Tibial nerve (tissue), 4 donors: ENCODE results near the gene LDB1. TPM values are rescaled to one million over a fixed set of nuclear protein-coding genes. Genes with fewer than 3 reads are reported as not detected.

Experiments
- DNase-seq, 2 donors: peaks; one replicate each; pipeline ENCODE4 v3.0.0-alpha.2; 2019; ENCODE audit warnings: low spot score in 2 of 2
- H3K27ac ChIP-seq, 4 donors: fragments of 200-600 bp; sonication (generic) in 3 of 4; one replicate each; pipeline ENCODE4 v1.5.1; 2017 to 2019; ENCODE audit warnings: mild to moderate bottlenecking in 1 of 4
- H3K27me3 ChIP-seq, 2 donors: fragments of 200-600 bp; sonication (generic) in 1 of 2; one replicate each; pipeline versions ENCODE4 v1.5.1 to v1.6.0; 2017 to 2019
- H3K36me3 ChIP-seq, 3 donors: fragments of 200-600 bp; sonication (generic); one replicate each; pipeline ENCODE4 v1.5.1; 2018 to 2019
- H3K4me1 ChIP-seq, 4 donors: fragments of 200-600 bp; sonication (generic) in 3 of 4; one replicate each; pipeline ENCODE4 v1.5.1; 2017 to 2019
- H3K4me3 ChIP-seq, 4 donors: fragments of 200-600 bp; sonication (generic) in 3 of 4; one replicate each; pipeline ENCODE4 v1.5.1; 2017 to 2019; ENCODE audit warnings: mild to moderate bottlenecking in 1 of 4, moderate library complexity in 1 of 4
- H3K9me3 ChIP-seq, 4 donors: fragments of 200-600 bp; sonication (generic) in 3 of 4; one replicate each; pipeline ENCODE4 v1.5.1; 2017 to 2019
- CTCF ChIP-seq, 5 experiments: fragments of 200-600 bp in 3 of 5; fragments of 450-650 bp in 2 of 5; sonication (generic) in 3 of 5; IDR thresholded peaks; one replicate each; pipeline ENCODE4 v1.5.1; 2016 to 2019; ENCODE audit warnings: antibody characterized with exemption in 5 of 5, mild to moderate bottlenecking in 3 of 5, moderate library complexity in 2 of 5
- EP300 ChIP-seq, 2 donors: sonication (generic); formaldehyde crosslinking; IDR thresholded peaks; one replicate each; pipeline ENCODE4 v1.6.1; 2017; ENCODE audit warnings: antibody characterized with exemption in 2 of 2, mild to moderate bottlenecking in 1 of 2
- POLR2A ChIP-seq, 2 donors: fragments of 450-650 bp; IDR thresholded peaks; one replicate each; pipeline ENCODE4 v1.6.1; 2017; ENCODE audit warnings: antibody characterized with exemption in 2 of 2, mild to moderate bottlenecking in 2 of 2, moderate library complexity in 2 of 2
- WGBS, 2 donors: methylation state at CpG; one replicate each; pipeline ENCODE4 v1.1.5; 2018; 5-methylcytosine and 5-hydroxymethylcytosine counted together
- total RNA-seq, 4 donors: library from RNA; depleted of rRNA; stranded (reverse); fragments of >200 nt; gene quantifications; one replicate each; pipeline ENCODE4 v1.1.0, GENCODE V29; 2016

Gene LDB1
- total RNA-seq, 4 donors from 2014 or later = 37.0 to 50.7 (median 45.8) TPM

- no peaks in the 10 kb centered on the region for H3K4me1 ChIP-seq
- H3K9me3 ChIP-seq = no peaks in the 10 kb centered on the region
- no peak for DNase-seq
- no peak overlapping the region for H3K4me3 ChIP-seq
- H3K27me3 ChIP-seq = no peaks in the 10 kb centered on the region
- peaks cover 0 to 10% (median 0%) of the 10 kb centered on the region in 3 donors for H3K36me3 ChIP-seq
- TF ChIP-seq POLR2A (IDR thresholded peaks at IDR 0.05) (no peak), EP300 (IDR thresholded peaks at IDR 0.05) (no peak), CTCF (IDR thresholded peaks at IDR 0.05) (no peak)
- WGBS, 2 donors = 96% methylated on average over 7 of the region's 7 CpGs
- H3K27ac ChIP-seq = no peak overlapping the region
These were observed 23.7 kb downstream of the LDB1 start for GRCh38 chr10:102096449-102096848.

- no peak overlapping the region for H3K4me3 ChIP-seq
- H3K27ac ChIP-seq = no peak overlapping the region
- TF ChIP-seq EP300 (IDR thresholded peaks at IDR 0.05) (no peak), POLR2A (IDR thresholded peaks at IDR 0.05) (no peak), CTCF (IDR thresholded peaks at IDR 0.05) (no peak)
- peaks cover 0 to 6% (median 0%) of the 10 kb centered on the region in 3 donors for H3K36me3 ChIP-seq
- H3K9me3 ChIP-seq = no peaks in the 10 kb centered on the region
- no peak for DNase-seq
- no peaks in the 10 kb centered on the region for H3K27me3 ChIP-seq
- H3K4me1 ChIP-seq = no peaks in the 10 kb centered on the region
- WGBS, 2 donors = 40 to 47% methylated on average over 2 of the region's 2 CpGs
These were observed 29.4 kb downstream of the LDB1 start for GRCh38 chr10:102090772-102091171.

- WGBS, 2 donors = 96% methylated on average over 8 of the region's 8 CpGs
- TF ChIP-seq POLR2A (IDR thresholded peaks at IDR 0.05) = no peak
- TF ChIP-seq CTCF (IDR thresholded peaks at IDR 0.05) = no peak
- no peak for TF ChIP-seq EP300 (IDR thresholded peaks at IDR 0.05)
These were observed 34.0 kb downstream of the LDB1 start for GRCh38 chr10:102086196-102086595.

GRCh38 chr10:102085336-102085735 lies 34.8 kb downstream of the LDB1 start:
- no peaks in the 10 kb centered on the region for H3K36me3 ChIP-seq
- no peaks in the 10 kb centered on the region for H3K27me3 ChIP-seq
- DNase-seq = no peak
- no peaks in the 10 kb centered on the region for H3K9me3 ChIP-seq
- no peak for TF ChIP-seq CTCF (IDR thresholded peaks at IDR 0.05)
- TF ChIP-seq POLR2A (IDR thresholded peaks at IDR 0.05) = no peak
- TF ChIP-seq EP300 (IDR thresholded peaks at IDR 0.05) = no peak
- no peaks in the 10 kb centered on the region for H3K4me1 ChIP-seq
- no peak overlapping the region for H3K27ac ChIP-seq
- WGBS, 2 donors = 78 to 79% methylated on average over 3 of the region's 3 CpGs
- no peak overlapping the region for H3K4me3 ChIP-seq

More at GRCh38 chr10:102086196-102086595, 34.0 kb downstream of the LDB1 start:
- Histone ChIP-seq H3K27ac (no peak overlapping the region), H3K4me3 (no peak overlapping the region), H3K36me3 (no peaks in the 10 kb centered on the region), H3K4me1 (no peaks in the 10 kb centered on the region), H3K9me3 (no peaks in the 10 kb centered on the region), H3K27me3 (no peaks in the 10 kb centered on the region)
- DNase-seq = no peak

GRCh38 chr10:102083541-102083940 lies 36.6 kb downstream of the LDB1 start:
- no peak for TF ChIP-seq CTCF (IDR thresholded peaks at IDR 0.05)
- TF ChIP-seq EP300 (IDR thresholded peaks at IDR 0.05) = no peak
- TF ChIP-seq POLR2A (IDR thresholded peaks at IDR 0.05) = no peak
- no peaks in the 10 kb centered on the region for H3K27me3 ChIP-seq
- H3K27ac ChIP-seq = no peak overlapping the region
- H3K9me3 ChIP-seq = no peaks in the 10 kb centered on the region
- WGBS, 2 donors = 89 to 94% methylated on average over 3 of the region's 3 CpGs
- DNase-seq = no peak
- no peak overlapping the region for H3K4me3 ChIP-seq
- H3K36me3 ChIP-seq = no peaks in the 10 kb centered on the region
- H3K4me1 ChIP-seq = no peaks in the 10 kb centered on the region
